H1 (cell line): ENCODE data around the gene NECAB3. TPM values are rescaled to one million over a fixed set of nuclear protein-coding genes. Genes with fewer than 3 reads are reported as not detected.

Experiments used
- ASH2L ChIP-seq: fragments of 200-600, 300-600 bp; sonication (generic); IDR thresholded peaks from one replicate; pipeline ENCODE4 v1.7.1; 2017; ENCODE audit warnings: low read length
- BACH1 ChIP-seq: IDR thresholded peaks from 2 replicates; pipeline ENCODE4 v1.6.1; 2012; ENCODE audit warnings: low read length, improper control_type of control experiment
- CBX5 ChIP-seq: fragments of 300-800, 300-1000 bp; sonication (generic); IDR thresholded peaks from 2 replicates; pipeline ENCODE4 v1.7.1; 2016; ENCODE audit warnings: antibody characterized with exemption, low read length, low read depth
- CEBPB ChIP-seq: IDR thresholded peaks from 2 replicates; pipeline ENCODE4 v1.6.1; 2012; ENCODE audit warnings: low read depth, low read length
- E2F6 ChIP-seq: IDR thresholded peaks from 2 replicates; pipeline ENCODE4 v1.6.1; 2012; ENCODE audit warnings: inconsistent platforms
- EP300 ChIP-seq, 2 experiments: IDR thresholded peaks; 1 replicate in 1 of 2; 2 replicates in 1 of 2; pipeline ENCODE4 v1.6.1; 2011 to 2012; ENCODE audit warnings: low read depth in 2 of 2, low read length in 2 of 2, mild to moderate bottlenecking in 2 of 2, borderline replicate concordance in 1 of 2, inconsistent platforms in 1 of 2, moderate library complexity in 1 of 2
- FOSL1 ChIP-seq: IDR thresholded peaks from 2 replicates; pipeline ENCODE4 v1.6.1; 2011; ENCODE audit warnings: mild to moderate bottlenecking, low read depth, low read length, moderate library complexity; ENCODE audit not compliant: insufficient read depth
- POLR2AphosphoS5 ChIP-seq: IDR thresholded peaks from 2 replicates; pipeline ENCODE4 v1.6.1; 2011; ENCODE audit warnings: low read depth, low read length
- RFX5 ChIP-seq: IDR thresholded peaks from 2 replicates; pipeline ENCODE4 v1.6.1; 2011; ENCODE audit warnings: low read depth, low read length, improper control_type of control experiment, borderline replicate concordance
- SP1 ChIP-seq: IDR thresholded peaks from 2 replicates; pipeline ENCODE4 v1.6.1; 2011; ENCODE audit warnings: low read depth, low read length
- polyA plus RNA-seq, 7 experiments: library from polyadenylated mRNA; depleted of rRNA in 3 of 7; stranded (reverse) in 5 of 7; unstranded in 2 of 7; fragments of >200 nt in 5 of 7; fragments of 200-250 nt in 2 of 7; gene quantifications; 1 replicate in 5 of 7; 2 replicates in 1 of 7; 4 replicates in 1 of 7; pipeline versions ENCODE4 v1.2.1 to v1.2.3, GENCODE V29; 2011 to 2013; ENCODE audit warnings: missing spikeins in 2 of 7, mixed read lengths in 2 of 7
- total RNA-seq: library from RNA; stranded (reverse); fragmentation: NEBNext Ultra II Directional; extraction: Animal tissue kit (Norgen Biotek cat#: 25700); gene quantifications from 2 replicates; pipeline ENCODE4 v1.2.1, GENCODE V29; 2021

The NECAB3 gene
- total and polyA plus RNA-seq, 2 of the 8 experiments (the other 6 are each of a cell fraction or from before 2014, with no cell fraction given) = 20.5 to 46.2 TPM

- TF ChIP-seq BACH1 (no peak), ASH2L (no peak), RFX5 (no peak), SP1 (no peak), POLR2AphosphoS5 (no peak), CBX5 (no peak), E2F6 (no peak), EP300 (IDR thresholded peaks at IDR 0.05; ENCODE audit: borderline replicate concordance in 1 of 2, low read depth in 2 of 2, low read length in 2 of 2) (no peak), CEBPB (no peak), FOSL1 (no peak)
Measured at GRCh38 chr20:33629533-33629932, 44.7 kb downstream of the NECAB3 start (continued).
